Fibroblast of villous mesenchyme (primary cell): Measurements from ENCODE around the gene CLMN. TPM values are rescaled to one million over a fixed set of nuclear protein-coding genes. Genes with fewer than 3 reads are reported as not detected.
A peak's percentile ranks its signal among the peaks of the same experiment; 100 is the strongest.
"Not testable (repeated sequence)": the region's sequence is repeated elsewhere in the genome, so short reads cannot be mapped to it uniquely, and the experiment has no call there.

ENCODE experiments used
- DNase-seq: peaks from one replicate; pipeline ENCODE4 v3.0.0-alpha.2; 2010; ENCODE audit warnings: low read depth
- H3K4me3 ChIP-seq: 2 replicates; pipeline ENCODE4 v1.5.1; 2011; ENCODE audit warnings: low read depth, mild to moderate bottlenecking, low read length
- CTCF ChIP-seq: IDR thresholded peaks from 2 replicates; pipeline ENCODE4 v1.5.1; 2012; ENCODE audit warnings: low read depth, mild to moderate bottlenecking, low read length; ENCODE audit not compliant: insufficient read depth
- total RNA-seq: library from RNA; depleted of rRNA; stranded (reverse); fragments of >200 nt; gene quantifications from 2 replicates; pipeline ENCODE4 v1.2.3, GENCODE V29; 2012

CLMN gene
- total RNA-seq, 1 donor, result 0.43 TPM

GRCh38 chr14:95183082-95183481, 136.6 kb downstream of the CLMN start:
- H3K4me3 ChIP-seq, result no peak overlapping the region
- TF ChIP-seq CTCF, result no peak
- DNase-seq, result no peak

DNA sequence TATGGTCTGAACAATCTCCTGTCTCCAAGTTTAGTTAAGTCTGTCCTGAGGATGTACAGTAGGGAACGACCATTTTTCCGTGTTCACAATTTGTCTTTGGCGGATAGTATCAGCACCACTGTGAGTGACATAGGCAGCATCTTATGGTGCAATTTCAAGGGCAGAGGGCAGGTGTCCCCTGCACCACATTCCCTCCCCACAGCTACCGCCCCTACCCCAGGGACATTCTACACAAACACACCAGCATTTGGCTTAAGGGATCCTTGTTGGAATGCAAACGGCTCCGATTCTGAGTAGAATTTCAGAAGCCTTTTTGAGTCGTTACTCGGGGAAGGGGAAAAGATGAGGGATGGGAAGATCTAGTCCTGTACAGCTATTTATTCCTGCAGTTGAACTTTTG, 137.3 kb downstream of the CLMN start:
- no peak overlapping the region for H3K4me3 ChIP-seq
- no peak for TF ChIP-seq CTCF
- DNase-seq, result no peak

DNA sequence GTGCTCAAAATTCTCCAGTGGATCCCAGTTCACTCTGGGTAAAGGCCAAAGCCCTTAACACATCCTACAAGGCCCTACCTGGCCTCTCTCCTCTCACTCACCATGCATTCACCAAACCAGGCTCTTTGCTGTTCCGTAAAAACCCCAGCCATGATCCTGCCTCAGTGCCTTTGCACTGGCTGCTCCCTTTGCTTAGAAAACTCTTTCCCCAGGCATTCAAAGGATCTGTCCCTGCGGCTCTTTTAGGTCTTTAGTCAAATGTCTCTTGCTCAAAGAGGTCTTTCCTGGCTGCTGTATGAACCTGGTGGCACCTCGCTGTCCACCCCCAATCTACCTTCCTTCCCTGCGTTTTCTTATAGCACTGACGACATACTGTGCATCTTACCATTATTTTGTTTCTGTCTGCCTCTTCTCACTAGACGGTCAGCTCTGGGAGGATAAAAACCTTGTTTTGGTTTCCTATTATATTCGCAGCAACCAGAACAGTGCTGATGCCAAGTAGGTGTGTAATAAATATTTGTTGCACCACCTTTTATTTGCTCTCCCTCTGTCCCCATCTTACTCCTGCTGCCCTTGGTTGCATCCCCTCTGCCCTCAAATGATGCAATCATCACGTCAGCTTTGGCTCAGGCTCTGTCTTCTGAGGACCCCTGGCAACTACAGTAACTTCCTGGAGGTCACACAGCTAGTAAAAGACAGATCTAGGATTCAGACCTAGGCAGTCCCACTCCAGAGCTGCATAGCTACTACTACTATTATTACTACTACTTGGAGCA, 138.6 kb downstream of the CLMN start:
- no peak overlapping the region for H3K4me3 ChIP-seq
- no peak for DNase-seq
- no peak for TF ChIP-seq CTCF

- H3K4me3 ChIP-seq, DNase-seq: not testable (repeated sequence)
Measured at GRCh38 chr14:95175670-95176069, 144.0 kb downstream of the CLMN start.

DNA sequence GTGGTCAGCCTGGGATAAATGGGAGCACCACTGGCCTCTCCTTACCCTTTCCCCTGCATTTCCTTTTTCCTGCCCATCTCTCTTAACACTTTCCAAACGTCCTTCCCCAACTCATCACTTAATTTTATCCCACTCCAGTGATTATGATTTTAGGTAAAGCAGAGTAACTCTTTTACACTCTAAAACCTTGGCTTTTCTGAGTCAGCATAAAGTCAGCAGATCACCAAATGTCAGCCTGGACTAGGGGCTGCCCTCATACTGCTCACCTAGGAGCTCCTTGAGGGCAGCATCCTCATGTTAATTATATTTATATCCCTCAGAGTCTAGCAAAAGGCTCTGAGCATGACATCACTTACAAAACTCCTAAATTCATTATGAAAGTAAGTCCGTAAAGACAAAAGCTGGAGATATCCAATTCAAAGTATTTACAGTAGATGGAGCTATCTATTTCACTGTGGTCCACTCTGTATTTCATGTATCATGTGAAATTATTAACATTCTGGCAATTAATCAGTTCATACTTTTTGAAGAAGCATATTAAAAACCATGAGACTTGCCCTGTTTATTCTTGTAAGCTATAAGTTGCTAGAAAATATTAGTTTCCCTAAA, 145.4 kb downstream of the CLMN start:
- DNase-seq, result peak; percentile 33
- no peak overlapping the region for H3K4me3 ChIP-seq
- peak; percentile 25 for TF ChIP-seq CTCF

DNA sequence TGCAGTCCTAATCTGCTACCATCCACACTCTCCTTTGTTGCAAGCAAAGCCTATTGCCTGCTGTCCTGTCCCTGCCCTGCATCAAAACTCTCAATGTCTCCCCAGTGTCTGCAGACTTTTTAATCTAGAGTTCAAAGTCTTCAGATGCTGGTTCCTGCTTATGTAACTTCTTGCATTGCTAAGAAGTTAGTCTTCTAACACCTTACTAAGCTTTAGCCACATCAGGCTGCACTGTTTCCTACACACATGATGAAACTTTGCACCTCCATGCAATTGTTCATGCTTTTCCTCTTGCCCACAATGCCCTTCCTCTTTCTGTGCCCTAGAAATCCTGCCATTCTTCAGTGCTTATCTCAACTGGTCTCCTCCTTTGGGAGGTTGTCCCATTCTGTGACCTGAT, 146.2 kb downstream of the CLMN start:
- TF ChIP-seq CTCF, result no peak
- H3K4me3 ChIP-seq, result no peak overlapping the region
- no peak for DNase-seq

- TF ChIP-seq CTCF, result no peak
- H3K4me3 ChIP-seq, result no peak overlapping the region
- DNase-seq, result no peak
Measured at GRCh38 chr14:95167177-95167576, 152.5 kb downstream of the CLMN start.
